Pancreas (tissue), 10 donors: ENCODE data around the gene DSCAML1. TPM values are rescaled to one million over a fixed set of nuclear protein-coding genes. Genes with fewer than 3 reads are reported as not detected.

Experiments used
- ATAC-seq, 4 donors: fragments of 200-7000 bp; cut with Tn5 transposase; one replicate each; pipeline versions ENCODE4 v1.8.0 to v1.9.1; 2020; ENCODE audit warnings: mild to moderate bottlenecking in 4 of 4, moderate library complexity in 4 of 4
- DNase-seq, 6 donors: peaks; one replicate each; pipeline ENCODE4 v3.0.0-alpha.2; 2020
- FAIRE-seq: peaks from 2 replicates; lab custom pipeline; 2012; peaks lifted over from hg19 to GRCh38; lab: Jason Lieb, UNC
- H3K27ac ChIP-seq, 4 donors: fragments of 200-600 bp; sonication (generic); 1 replicate in 3 of 4; 2 replicates in 1 of 4; pipeline versions ENCODE4 v1.5.0 to v1.8.0; 2020
- H3K27me3 ChIP-seq, 4 donors: fragments of 200-600 bp; one replicate each; pipeline ENCODE4 v1.8.0; 2021
- H3K36me3 ChIP-seq, 3 donors: fragments of 200-600 bp; sonication (generic) in 1 of 3; one replicate each; pipeline versions ENCODE4 v1.5.0 to v1.8.0; 2020 to 2021
- H3K4me1 ChIP-seq, 3 donors: fragments of 200-600 bp; one replicate each; pipeline ENCODE4 v1.8.0; 2021
- H3K4me3 ChIP-seq, 4 donors: fragments of 200-600 bp; sonication (generic) in 2 of 4; one replicate each; pipeline versions ENCODE4 v1.5.0 to v1.8.0; 2020 to 2021
- H3K9me3 ChIP-seq, 4 donors: fragments of 200-600 bp; one replicate each; pipeline ENCODE4 v1.8.0; 2021
- CTCF ChIP-seq, 4 donors: fragments of 200-600 bp; sonication (generic) in 3 of 4; IDR thresholded peaks; one replicate each; pipeline versions ENCODE4 v1.5.0 to v1.8.0; 2021; ENCODE audit warnings: antibody characterized with exemption in 4 of 4
- WGBS, 2 donors: extraction: QIAGEN DNeasy Blood & Tissue Kit; methylation state at CpG; one replicate each; pipeline ENCODE4 v1.1.7; 2013; 5-methylcytosine and 5-hydroxymethylcytosine counted together
- intact Hi-C, 3 donors: fragments of 100-400 bp; cut with DNase I; formaldehyde crosslinking; loops; one replicate each; pipeline versions ENCODE4 v1.11.1 to v1.14.2; 2022
- polyA plus RNA-seq, 2 donors: library from polyadenylated mRNA; stranded (reverse); fragments of 200-250 nt; gene quantifications; one replicate each; pipeline ENCODE4 v1.2.3, GENCODE V29; 2013
- total RNA-seq, 6 donors: library from RNA; stranded (reverse); fragmentation: NEBNext Ultra II Directional in 4 of 6; extraction: Animal tissue kit (Norgen Biotek cat#: 25700) in 4 of 6; gene quantifications; one replicate each; pipeline versions ENCODE4 v1.2.1 to v1.2.4, GENCODE V29; 2021 to 2023
- donor health status: healthy with polysubstance abuse.
- donor health status: DM: no; HTN: no; CAD: no; lungs with moderate emphysema.
- donor health status: DM: no; HTN: no; CAD: no.
- donor health status: control.
- donor health status: control.
- donor health status: Bipolar disorder and iron deficiency.
- donor health status: DM: yes; HTN: yes; CAD: no.
- donor health status: DM: no; HTN: no; CAD: no.
- donor health status: DM: no; HTN: no; CAD: no.
- donor health status: DM: yes; HTN: yes; CAD: no.

DSCAML1 gene
- total and polyA plus RNA-seq, 8 donors = 0.69 to 2.7 (median 1.8) TPM

GRCh38 chr11:117392001-117392690 lies 404.9 kb downstream of the DSCAML1 start:
- no peak for TF ChIP-seq CTCF (IDR thresholded peaks at IDR 0.05)
- no peak overlapping the region for H3K4me3 ChIP-seq
- peaks cover 3 to 70% (median 36%) of the 10 kb centered on the region in 3 donors for H3K36me3 ChIP-seq
- H3K27ac ChIP-seq = no peak overlapping the region
- DNase-seq (peak in 1 of 6 donors; percentile 30), FAIRE-seq (no peak), ATAC-seq (no peak)
- whole genome bisulfite sequencing, 2 donors = 91% methylated on average over 12 of the region's 12 CpGs
- no peaks in the 10 kb centered on the region for H3K9me3 ChIP-seq
- H3K4me1 ChIP-seq = no peaks in the 10 kb centered on the region
- no peaks in the 10 kb centered on the region for H3K27me3 ChIP-seq
- intact Hi-C loops = no loop called here

- no peak for ATAC-seq
Measured at GRCh38 chr11:117391181-117391580, 405.8 kb downstream of the DSCAML1 start.

GRCh38 chr11:117390743-117391142 lies 406.3 kb downstream of the DSCAML1 start:
- peak in 1 of 6 donors; percentile 7 for DNase-seq
- ATAC-seq = no peak
- no peak overlapping the region for H3K27ac ChIP-seq
- TF ChIP-seq CTCF (IDR thresholded peaks at IDR 0.05) = no peak
- H3K4me3 ChIP-seq = no peak overlapping the region
- H3K36me3 ChIP-seq = peaks cover 3 to 65% (median 34%) of the 10 kb centered on the region in 3 donors
- H3K4me1 ChIP-seq = no peaks in the 10 kb centered on the region
- FAIRE-seq = no peak
- no peaks in the 10 kb centered on the region for H3K9me3 ChIP-seq
- H3K27me3 ChIP-seq = no peaks in the 10 kb centered on the region
- whole genome bisulfite sequencing, 2 donors = 95 to 98% methylated on average over 8 of the region's 8 CpGs
- intact Hi-C loops = no loop called here

More at GRCh38 chr11:117391181-117391580, 405.8 kb downstream of the DSCAML1 start:
- Histone ChIP-seq H3K4me1 (no peaks in the 10 kb centered on the region), H3K9me3 (no peaks in the 10 kb centered on the region), H3K27me3 (no peaks in the 10 kb centered on the region), H3K27ac (no peak overlapping the region), H3K36me3 (peaks cover 3 to 65% (median 36%) of the 10 kb centered on the region in 3 donors), H3K4me3 (no peak overlapping the region)
- TF ChIP-seq CTCF (IDR thresholded peaks at IDR 0.05) = no peak
- DNase-seq = peak in 1 of 6 donors; percentile 22
- intact Hi-C loops = no loop called here
- FAIRE-seq = no peak
- WGBS, 2 donors = 94 to 96% methylated on average over 8 of the region's 8 CpGs

- Histone ChIP-seq H3K27ac (no peak overlapping the region), H3K4me1 (no peaks in the 10 kb centered on the region), H3K9me3 (no peaks in the 10 kb centered on the region), H3K36me3 (peaks cover 3 to 51% (median 13%) of the 10 kb centered on the region in 3 donors), H3K27me3 (no peaks in the 10 kb centered on the region), H3K4me3 (no peak overlapping the region)
- DNase-seq = no peak
- WGBS, 2 donors = 89 to 94% methylated on average over 3 of the region's 3 CpGs
- intact Hi-C loops = no loop called here
- no peak for FAIRE-seq
- TF ChIP-seq CTCF (IDR thresholded peaks at IDR 0.05) = no peak
- no peak for ATAC-seq
Measured at GRCh38 chr11:117387992-117388755, 408.8 kb downstream of the DSCAML1 start.
